ENCODE data around the gene PARK7.

PARK7 gene

GRCh38 chr1:7995437-7995836 is 33.9 kb downstream of the PARK7 start:
- no peak for TF ChIP-seq CTCF (conservative IDR thresholded peaks at IDR 0.05; ENCODE audit: low read depth)
- POLR2A ChIA-PET (ENCODE audit: low non-redundant PET): no interaction called here
- DNase-seq (ENCODE audit: low spot score): no peak
- CTCF ChIA-PET: no interaction called here
- H3K27ac ChIP-seq: no peak overlapping the region

- no peak for DNase-seq (ENCODE audit: low spot score)
- no peak for TF ChIP-seq CTCF (conservative IDR thresholded peaks at IDR 0.05; ENCODE audit: low read depth)
- H3K27ac ChIP-seq: peak overlapping the region; percentile 86
- CTCF ChIA-PET: no interaction called here
- POLR2A ChIA-PET (ENCODE audit: low non-redundant PET): no interaction called here
These were observed 40.9 kb downstream of the PARK7 start for GRCh38 chr1:8002329-8002910.

- ChIA-PET POLR2A (ENCODE audit: low non-redundant PET) (no interaction called here), CTCF (no interaction called here)
- peak overlapping the region; percentile 86 for H3K27ac ChIP-seq
- no peak for DNase-seq (ENCODE audit: low spot score)
- no peak for TF ChIP-seq CTCF (conservative IDR thresholded peaks at IDR 0.05; ENCODE audit: low read depth)
These were observed 41.4 kb downstream of the PARK7 start for GRCh38 chr1:8002921-8003320.

- no peak for DNase-seq (ENCODE audit: low spot score)
- ChIA-PET CTCF (no interaction called here), POLR2A (ENCODE audit: low non-redundant PET) (interaction anchor here (0.6 kb wide), 1 partner anchor 13 kb away, joined by 3 read pairs; no protein-coding TSS in a partner anchor)
- H3K27ac ChIP-seq: peak overlapping the region; percentile 100
- no peak for TF ChIP-seq CTCF (conservative IDR thresholded peaks at IDR 0.05; ENCODE audit: low read depth)
These were observed 42.1 kb downstream of the PARK7 start for GRCh38 chr1:8003438-8004112.

- H3K27ac ChIP-seq: peak overlapping the region; percentile 100
- CTCF ChIA-PET: interaction anchor here (0.8 to 1.1 kb wide), 3 partner anchors 11 to 312 kb away, joined by 3 to 6 read pairs (median 3); no protein-coding TSS in a partner anchor
- no peak for TF ChIP-seq CTCF (conservative IDR thresholded peaks at IDR 0.05; ENCODE audit: low read depth)
- DNase-seq (ENCODE audit: low spot score): no peak
- POLR2A ChIA-PET (ENCODE audit: low non-redundant PET): no interaction called here
These were observed 42.7 kb downstream of the PARK7 start for GRCh38 chr1:8004113-8004802.

- ChIA-PET POLR2A (ENCODE audit: low non-redundant PET) (interaction anchor here (0.6 kb wide), 1 partner anchor 21 kb away, joined by 3 read pairs; the partner anchor contains the start of gene ERRFI1), CTCF (interaction anchor here (0.8 to 1.4 kb wide), 4 partner anchors 10 to 311 kb away, joined by 3 to 6 read pairs (median 4); no protein-coding TSS in a partner anchor)
- peak overlapping the region; percentile 100 for H3K27ac ChIP-seq
- peak; percentile 89 for DNase-seq (ENCODE audit: low spot score)
- no peak for TF ChIP-seq CTCF (conservative IDR thresholded peaks at IDR 0.05; ENCODE audit: low read depth)
These were observed 43.5 kb downstream of the PARK7 start for GRCh38 chr1:8004803-8005573.

Data from RWPE1 (cell line).